SKM-1 (cell line): Measurements from ENCODE around the gene MXRA7.
A peak's percentile ranks its signal among the peaks of the same experiment; 100 is the strongest.

Source experiments
- DNase-seq: peaks from one replicate; lab custom pipeline; 2025; ENCODE audit not compliant: unreplicated experiment; lab: John Stamatoyannopoulos, UW

Gene MXRA7

DNA sequence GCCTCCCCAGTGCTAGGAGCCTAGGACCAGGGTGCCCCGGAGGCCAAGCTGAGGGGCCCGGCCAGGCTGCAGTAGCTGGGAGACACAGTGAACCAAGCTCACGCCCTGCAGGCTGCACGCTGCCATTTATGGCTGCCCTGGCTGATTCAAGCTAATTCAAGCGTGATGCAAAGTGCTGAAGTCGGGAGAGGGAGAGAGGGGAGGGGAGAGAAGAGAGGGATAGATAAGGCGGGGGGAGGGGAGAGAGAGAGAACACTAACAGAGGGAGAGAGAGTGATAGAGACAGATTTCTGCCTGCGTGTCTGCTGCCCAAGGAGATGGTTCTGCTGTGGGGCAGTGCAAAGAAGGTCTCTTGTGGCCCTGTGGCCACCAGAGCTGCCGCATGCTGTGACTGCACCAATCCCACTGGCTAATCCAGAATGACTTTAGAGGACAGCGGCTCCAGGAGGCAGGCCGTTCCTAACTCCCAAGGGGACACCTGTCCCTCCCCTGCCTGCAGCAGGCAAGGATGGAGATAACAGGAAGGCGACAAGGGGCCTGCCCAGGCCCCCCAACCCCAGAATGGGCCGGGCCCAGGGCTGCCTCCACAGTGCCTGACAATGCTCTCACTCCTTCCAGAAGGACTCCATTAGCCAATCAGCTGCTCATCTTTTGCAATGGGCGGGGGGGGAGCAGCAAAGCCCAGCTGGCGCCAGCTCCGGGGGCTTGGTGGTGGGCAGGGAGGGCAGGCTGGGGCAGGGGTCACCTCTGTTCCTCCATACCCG is 12.9 kb downstream of the MXRA7 start:
- DNase-seq, result no peak

DNA sequence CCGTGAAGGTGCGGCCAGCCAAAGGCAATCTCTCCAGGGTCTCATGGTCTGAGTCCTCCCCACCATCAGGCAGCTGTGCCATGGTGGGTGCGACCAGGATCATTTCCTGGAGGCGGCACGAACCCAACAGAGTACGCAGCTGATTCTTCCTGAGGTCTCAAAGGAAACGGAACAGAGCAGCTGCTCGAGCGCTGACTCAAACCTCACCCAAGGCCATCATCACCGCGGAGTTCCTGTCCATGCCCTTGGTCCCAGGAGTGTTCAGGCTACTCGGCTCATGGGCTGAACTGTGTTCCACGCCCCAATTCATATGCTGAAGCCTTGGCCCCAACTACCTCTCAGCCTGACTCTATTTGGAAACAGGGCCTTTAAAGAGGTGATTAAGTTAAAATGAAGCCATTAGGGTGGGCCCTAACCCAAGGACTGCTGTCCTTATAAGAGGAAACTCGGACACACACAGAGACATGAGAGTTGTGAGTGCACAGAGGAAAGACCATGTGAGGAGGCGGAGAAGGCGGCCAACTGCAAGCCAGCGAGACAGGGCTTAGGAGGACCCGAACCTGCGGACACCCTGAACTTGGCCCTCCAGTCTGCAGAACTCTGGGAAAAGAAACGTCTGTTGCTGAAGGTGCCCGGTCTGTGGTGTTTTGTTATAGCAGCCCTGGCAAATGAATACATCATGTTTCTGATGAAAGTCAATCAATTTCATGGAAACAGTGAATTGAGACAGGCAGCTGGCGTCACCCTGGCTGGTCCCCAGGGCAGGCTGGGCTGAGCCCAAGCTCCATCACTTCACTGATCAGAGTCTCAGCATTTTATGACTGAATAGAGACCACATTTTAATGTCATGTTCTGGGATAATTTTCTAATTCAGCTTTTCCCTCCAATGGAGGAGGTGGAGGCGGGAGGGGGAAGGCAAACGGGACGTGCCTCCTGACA is 13.7 kb downstream of the MXRA7 start:
- DNase-seq, result no peak

- no peak for DNase-seq
These were observed 15.5 kb downstream of the MXRA7 start for GRCh38 chr17:76695059-76695831.

DNA sequence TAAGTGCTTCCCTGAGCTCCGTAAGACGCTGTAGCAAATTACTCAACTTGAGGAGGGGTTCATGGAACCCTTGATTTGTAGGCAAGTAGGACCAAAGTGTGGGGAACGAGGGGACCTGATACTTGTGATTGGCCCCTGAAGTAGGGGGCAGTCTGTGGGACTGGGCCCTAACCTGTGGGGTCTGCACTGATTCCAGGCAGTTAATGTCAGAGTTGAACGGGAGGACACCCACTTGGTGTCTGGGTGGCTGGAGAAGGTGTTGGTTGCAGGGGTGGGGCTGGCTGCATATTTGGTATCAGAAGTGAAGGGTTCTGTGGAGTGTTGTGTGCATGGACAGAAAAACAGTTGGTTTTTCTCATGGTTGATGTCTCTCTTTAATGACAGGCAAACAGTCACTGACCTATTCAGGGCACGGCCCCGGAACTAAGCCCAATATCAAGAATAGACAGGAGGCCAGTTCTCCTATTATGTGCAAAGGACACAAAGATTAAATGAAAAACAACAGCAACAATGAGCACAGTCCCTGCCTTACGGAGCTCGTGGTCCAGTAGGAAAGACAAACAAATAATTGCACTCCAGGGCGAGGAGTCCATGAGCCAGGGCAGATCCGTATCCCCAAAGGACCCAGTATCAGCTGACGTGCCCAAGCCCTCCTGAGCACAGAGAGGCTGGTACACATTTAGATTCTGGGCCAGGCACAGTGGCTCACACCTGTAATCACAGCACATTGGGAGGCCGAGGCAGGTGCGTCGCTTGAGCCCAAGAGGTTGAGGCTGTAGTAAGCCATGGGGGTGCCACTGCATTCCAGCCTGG is 19.2 kb downstream of the MXRA7 start:
- DNase-seq, result no peak

- DNase-seq, result no peak
These were observed 20.0 kb downstream of the MXRA7 start for GRCh38 chr17:76690596-76691280.

DNA sequence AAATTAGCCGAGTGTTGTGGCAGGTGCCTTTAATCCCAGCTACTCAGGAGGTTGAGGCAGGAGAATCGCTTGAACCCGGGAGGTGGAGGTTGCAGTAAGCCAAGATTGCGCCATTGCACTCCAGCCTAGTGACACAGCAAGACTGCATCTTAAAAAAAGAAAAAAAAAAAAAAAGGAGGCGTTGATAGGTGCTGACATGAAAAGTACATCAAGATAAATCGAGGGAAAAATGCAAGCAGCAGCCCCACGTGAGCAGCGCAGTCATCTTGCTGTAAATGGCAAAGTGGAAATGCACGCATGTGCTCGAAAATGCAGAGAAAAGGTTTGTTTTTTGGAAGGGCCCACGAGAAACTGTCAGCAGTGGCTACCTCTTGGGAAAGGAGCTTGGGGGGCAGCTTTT is 20.9 kb downstream of the MXRA7 start:
- DNase-seq, result no peak

DNA sequence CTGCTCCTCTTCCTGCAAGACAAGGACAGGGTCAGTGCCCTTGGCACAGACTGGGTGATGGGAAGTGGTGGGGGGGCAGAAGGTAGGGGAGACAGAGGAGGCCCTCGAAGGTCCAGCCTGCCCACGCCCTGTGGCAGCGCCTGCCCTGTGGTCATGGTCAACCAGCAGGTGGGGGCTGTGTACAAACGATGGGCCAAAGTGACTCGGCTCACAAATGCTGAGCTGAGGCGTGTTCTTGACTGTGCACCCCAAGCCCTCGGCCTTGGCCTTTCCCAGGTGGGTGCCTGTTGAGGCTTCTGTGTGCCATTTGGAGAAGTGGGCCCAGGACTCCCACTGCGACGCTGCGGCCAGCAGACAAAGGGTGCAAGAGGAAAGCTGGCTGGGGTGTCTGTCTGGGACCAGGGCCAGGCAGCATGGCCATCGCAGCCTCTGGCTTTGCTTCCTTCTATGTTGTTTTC is 22.6 kb downstream of the MXRA7 start:
- DNase-seq, result no peak

DNA sequence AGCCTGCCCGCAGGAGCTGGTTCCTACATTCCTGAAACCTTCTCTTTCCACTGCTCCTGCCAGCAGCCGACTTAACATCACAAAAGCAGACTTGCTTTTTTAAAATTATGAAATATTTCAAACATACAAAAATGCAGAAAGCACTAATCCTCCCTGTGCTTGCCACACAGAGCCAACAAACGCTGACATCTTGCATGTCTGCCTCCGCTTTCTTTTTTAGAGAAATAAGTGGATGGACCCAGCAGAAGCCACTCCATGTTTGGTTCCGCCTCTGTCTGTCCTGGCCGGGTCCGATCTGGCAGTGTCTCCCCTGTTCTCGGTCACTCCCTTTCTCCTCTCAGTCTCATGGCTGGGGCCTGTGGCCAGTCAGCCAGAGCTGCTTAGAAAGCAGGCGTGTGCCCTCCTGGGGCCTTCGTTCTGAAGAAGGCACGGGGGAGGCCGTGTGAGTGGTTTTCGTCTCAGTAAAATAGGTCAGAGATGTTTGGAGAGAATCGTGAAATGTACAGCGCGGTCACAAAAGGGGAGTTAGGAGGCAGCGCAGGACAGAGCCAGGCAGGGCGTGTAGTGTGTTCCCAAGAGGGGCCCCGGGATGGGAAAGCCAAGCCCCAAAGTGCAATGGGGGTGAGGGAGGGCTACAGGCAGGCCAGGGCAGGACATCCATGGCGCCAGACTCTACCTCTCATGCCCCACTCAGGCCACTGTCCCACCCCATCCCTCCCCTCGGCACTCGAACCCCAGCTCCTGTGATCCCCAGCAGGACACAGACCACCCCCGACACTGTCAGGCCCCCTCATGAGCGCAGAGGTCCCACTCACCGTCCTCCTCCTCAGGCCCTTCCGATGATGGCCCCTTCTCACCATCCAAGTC is 23.2 kb downstream of the MXRA7 start:
- DNase-seq, result no peak

DNA sequence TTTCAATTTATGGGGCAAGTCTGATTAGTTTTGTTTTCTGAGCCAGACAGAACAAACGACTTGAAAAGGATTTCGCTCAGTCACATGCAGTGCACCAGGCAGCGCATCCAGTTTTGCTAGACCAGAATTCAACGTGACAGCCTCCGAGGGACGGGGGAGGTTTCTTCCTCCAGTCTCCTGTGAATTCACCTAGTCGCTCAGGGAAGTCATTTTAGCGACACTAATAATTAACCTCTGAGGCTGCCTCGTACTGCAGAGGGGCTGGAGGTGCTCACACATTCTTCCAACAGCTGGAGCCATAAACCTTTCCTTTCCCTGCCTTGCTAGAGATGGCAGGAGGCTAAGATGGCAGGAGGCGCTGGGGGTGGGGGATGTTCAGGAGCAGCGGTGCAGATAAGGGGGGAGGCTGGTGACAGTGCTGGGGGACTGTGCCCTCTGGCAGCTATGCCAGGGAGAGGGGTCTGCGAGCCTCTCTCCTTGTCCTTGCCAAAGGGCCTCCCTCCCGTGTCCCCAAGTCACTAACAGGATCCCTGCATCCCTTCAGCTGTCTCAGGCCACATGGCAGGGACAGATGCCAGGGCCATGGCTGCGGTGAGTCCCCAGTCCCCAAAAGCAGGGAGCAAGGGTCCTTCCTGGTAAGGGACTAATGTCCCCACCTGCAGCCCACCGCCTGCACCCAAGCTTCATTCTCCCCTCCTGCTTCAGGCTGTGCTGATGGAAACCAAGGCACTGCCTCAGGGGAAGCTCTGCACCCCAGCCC is 24.0 kb downstream of the MXRA7 start:
- no peak for DNase-seq

- DNase-seq, result no peak
These were observed 24.9 kb downstream of the MXRA7 start for GRCh38 chr17:76685846-76686245.

- no peak for DNase-seq
These were observed 25.4 kb downstream of the MXRA7 start for GRCh38 chr17:76685366-76685765.

GRCh38 chr17:76684756-76685155 is 26.0 kb downstream of the MXRA7 start:
- DNase-seq, result no peak

GRCh38 chr17:76683921-76684745 is 26.6 kb downstream of the MXRA7 start:
- DNase-seq, result no peak

DNA sequence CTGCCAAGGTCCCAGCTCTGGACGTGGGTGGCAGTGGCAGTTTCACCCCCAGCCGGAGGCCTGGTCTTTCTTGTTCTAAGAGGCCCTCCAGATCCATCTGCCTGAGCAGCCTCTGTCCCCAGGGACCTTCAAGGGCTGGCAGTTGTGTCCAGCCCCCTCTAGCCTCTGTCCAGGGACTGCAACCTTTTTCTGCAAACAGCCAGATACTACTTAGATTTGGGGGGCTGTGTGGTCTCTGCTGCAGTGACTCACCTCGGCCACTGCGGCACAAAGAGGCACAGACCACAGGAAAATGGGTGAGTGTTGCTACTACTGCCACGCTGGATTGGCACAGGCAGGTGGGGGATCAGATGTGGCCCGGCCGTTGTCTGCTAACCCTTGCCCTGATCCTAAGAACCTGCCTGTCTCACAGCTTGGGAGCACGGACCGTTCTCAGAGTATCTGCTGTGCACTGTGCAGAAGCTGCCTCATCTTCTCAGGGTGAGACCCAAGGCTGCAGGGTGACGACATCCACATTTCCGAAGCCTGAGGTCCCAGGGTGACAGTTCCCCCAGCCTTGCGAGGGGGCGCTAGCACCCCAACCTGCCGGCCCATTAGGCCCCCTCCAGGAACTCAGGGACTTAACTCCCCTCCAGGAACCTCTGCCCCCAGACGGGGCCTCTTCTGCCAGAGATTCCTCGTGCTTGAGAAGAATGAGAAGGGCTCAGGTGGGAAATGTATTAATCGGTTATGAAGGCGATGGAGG is 27.6 kb downstream of the MXRA7 start:
- no peak for DNase-seq

DNA sequence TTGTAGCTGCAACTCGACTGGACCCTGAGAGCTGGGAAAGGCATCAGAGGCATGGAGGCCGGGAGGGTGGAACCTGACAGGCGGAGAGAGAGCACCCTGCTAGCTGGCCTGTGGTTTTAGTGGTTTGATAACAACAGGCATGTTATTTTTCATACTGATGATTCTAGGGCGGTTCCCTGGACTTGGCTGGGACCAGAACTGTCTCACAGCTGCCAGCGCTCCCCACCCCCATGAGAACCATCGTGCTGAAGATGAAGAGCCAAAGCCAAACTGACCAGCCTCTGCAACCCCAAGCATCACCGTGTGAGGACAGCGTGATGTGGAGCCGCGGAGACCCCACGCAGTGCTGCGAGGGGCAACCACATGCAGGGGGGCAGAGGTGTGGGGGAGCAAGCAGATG is 28.5 kb downstream of the MXRA7 start:
- no peak for DNase-seq

DNA sequence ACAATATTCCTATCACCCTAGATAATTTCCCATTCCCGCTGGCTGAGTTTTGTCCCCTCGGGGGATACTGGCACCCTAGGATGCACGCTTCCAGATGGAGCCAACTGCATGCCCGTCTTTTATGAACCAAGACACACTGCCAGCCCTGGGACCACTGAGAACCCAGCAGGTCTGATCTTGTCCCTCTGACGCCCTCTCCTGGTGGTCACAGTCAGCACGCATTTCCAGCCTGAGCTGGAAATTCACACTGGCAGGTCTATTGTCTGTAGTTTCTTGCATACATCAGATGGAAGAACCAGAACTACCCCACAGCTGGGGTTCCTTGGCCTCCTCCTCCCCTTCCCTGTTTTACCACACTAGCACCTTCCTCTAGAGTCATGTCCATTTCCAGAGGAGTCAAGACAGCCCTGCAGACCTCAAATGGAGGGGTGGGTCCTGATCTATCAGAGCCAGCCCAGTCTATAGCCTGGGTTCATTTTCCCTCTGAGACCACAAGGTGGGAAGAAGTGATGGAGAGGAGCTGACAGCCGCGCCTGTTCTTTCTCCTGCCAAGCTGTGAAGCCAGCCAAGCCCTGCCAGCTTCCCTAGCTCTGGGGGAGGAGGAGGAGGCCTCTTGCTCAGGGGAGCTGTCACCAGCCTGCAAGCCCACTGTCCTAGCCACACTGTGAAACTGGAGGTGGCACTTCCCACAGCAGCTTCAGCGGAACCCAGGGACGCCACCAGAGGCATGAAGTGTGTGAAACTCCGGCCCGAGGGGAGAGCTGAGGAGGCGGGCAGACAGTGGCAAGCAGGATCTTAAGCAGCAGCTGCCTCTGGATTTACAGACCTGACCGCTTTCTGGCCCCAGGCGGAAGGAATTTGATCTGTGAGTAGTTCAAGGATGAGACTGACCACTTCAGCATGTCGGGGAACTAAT is 29.3 kb downstream of the MXRA7 start:
- peak; percentile 50 for DNase-seq
